ENCODE results near the gene PSMB1.

PSMB1 gene

GRCh38 chr6:170590725-170591124 lies 37.6 kb upstream of the PSMB1 start:
- no peak overlapping the region for H3K4me2 ChIP-seq (ENCODE audit: low read length)
- H3K9me2 ChIP-seq (ENCODE audit: low read depth, low read length), result no peaks in the 10 kb centered on the region
- no peak overlapping the region for H3K27ac ChIP-seq (ENCODE audit: low read depth, low read length, poor library complexity, severe bottlenecking)
- H2AFZ ChIP-seq (ENCODE audit: low read length), result no peak overlapping the region
- 0 out of 2 replicates have a peak, but pooled peaks cover 6% of the 10 kb centered on the region for H3K9me3 ChIP-seq (ENCODE audit: low read length)
- no peak overlapping the region for H3K9ac ChIP-seq (ENCODE audit: low read length)
- H3K36me3 ChIP-seq (ENCODE audit: insufficient read depth, low read length), result no peaks in the 10 kb centered on the region
- H3K79me2 ChIP-seq (ENCODE audit: insufficient read depth, low read length), result no peaks in the 10 kb centered on the region
- H3K4me3 ChIP-seq (ENCODE audit: low read depth, low read length, poor library complexity, severe bottlenecking), result no peak overlapping the region
- H4K20me1 ChIP-seq (ENCODE audit: insufficient read depth, low read length), result no peaks in the 10 kb centered on the region
- H3K4me1 ChIP-seq (ENCODE audit: insufficient read depth, low read length, severe bottlenecking), result peaks cover 1% of the 10 kb centered on the region
- H3K27me3 ChIP-seq (ENCODE audit: insufficient read depth, low read length), result 0 out of 2 replicates have a peak, but pooled peaks cover 2% of the 10 kb centered on the region
- TF ChIP-seq CTCF (IDR thresholded peaks at IDR 0.05; ENCODE audit: low read length), result no peak
- no peak for TF ChIP-seq EZH2 (IDR thresholded peaks at IDR 0.05; ENCODE audit: borderline replicate concordance, low read length)
- H3F3A ChIP-seq (ENCODE audit: insufficient read depth, low read length), result no peaks in the 10 kb centered on the region

GRCh38 chr6:170584954-170585498 lies 31.9 kb upstream of the PSMB1 start:
- TF ChIP-seq EZH2 (IDR thresholded peaks at IDR 0.05; ENCODE audit: borderline replicate concordance, low read length) (no peak), CTCF (IDR thresholded peaks at IDR 0.05; ENCODE audit: low read length) (no peak)

GRCh38 chr6:170584181-170584953 lies 31.3 kb upstream of the PSMB1 start, which contains the start of gene PDCD2:
TSS of gene PDCD2 (minus strand) at chr6:170584637. CDS start at chr6:170584581, 56 bp downstream.
- Histone ChIP-seq H3K9me2 (ENCODE audit: low read depth, low read length) (no peaks in the 10 kb centered on the region), H3K79me2 (ENCODE audit: insufficient read depth, low read length) (peaks cover 9% of the 10 kb centered on the region), H3K27ac (ENCODE audit: low read depth, low read length, poor library complexity, severe bottlenecking) (peak within 1 kb of the TSS; percentile 54), H3K9ac (ENCODE audit: low read length) (peak within 1 kb of the TSS; percentile 95), H3K4me3 (ENCODE audit: low read depth, low read length, poor library complexity, severe bottlenecking) (peak within 1 kb of the TSS; percentile 93), H3F3A (ENCODE audit: insufficient read depth, low read length) (no peaks in the 10 kb centered on the region), H4K20me1 (ENCODE audit: insufficient read depth, low read length) (no peaks in the 10 kb centered on the region), H3K4me2 (ENCODE audit: low read length) (peak within 1 kb of the TSS; percentile 93), H3K9me3 (ENCODE audit: low read length) (no peaks in the 10 kb centered on the region), H3K4me1 (ENCODE audit: insufficient read depth, low read length, severe bottlenecking) (peaks cover 20% of the 10 kb centered on the region), H3K27me3 (ENCODE audit: insufficient read depth, low read length) (no peaks in the 10 kb centered on the region), H2AFZ (ENCODE audit: low read length) (peak within 1 kb of the TSS; percentile 38; the same call in 1 of the 2 replicates), H3K36me3 (ENCODE audit: insufficient read depth, low read length) (peaks cover 38% of the 10 kb centered on the region)
- TF ChIP-seq CTCF (IDR thresholded peaks at IDR 0.05; ENCODE audit: low read length) (no peak), EZH2 (IDR thresholded peaks at IDR 0.05; ENCODE audit: borderline replicate concordance, low read length) (no peak)

More at GRCh38 chr6:170584954-170585498, 31.9 kb upstream of the PSMB1 start:
- Histone ChIP-seq H3K4me3 (ENCODE audit: low read depth, low read length, poor library complexity, severe bottlenecking) (peak overlapping the region; percentile 93), H4K20me1 (ENCODE audit: insufficient read depth, low read length) (no peaks in the 10 kb centered on the region), H3F3A (ENCODE audit: insufficient read depth, low read length) (no peaks in the 10 kb centered on the region), H3K79me2 (ENCODE audit: insufficient read depth, low read length) (peaks cover 9% of the 10 kb centered on the region), H3K9ac (ENCODE audit: low read length) (peak overlapping the region; percentile 89), H3K4me1 (ENCODE audit: insufficient read depth, low read length, severe bottlenecking) (peaks cover 20% of the 10 kb centered on the region), H3K27ac (ENCODE audit: low read depth, low read length, poor library complexity, severe bottlenecking) (peak overlapping the region; percentile 54), H2AFZ (ENCODE audit: low read length) (peak overlapping the region; percentile 38; the same call in 1 of the 2 replicates), H3K36me3 (ENCODE audit: insufficient read depth, low read length) (peaks cover 32% of the 10 kb centered on the region), H3K9me3 (ENCODE audit: low read length) (no peaks in the 10 kb centered on the region), H3K9me2 (ENCODE audit: low read depth, low read length) (no peaks in the 10 kb centered on the region), H3K4me2 (ENCODE audit: low read length) (peak overlapping the region; percentile 93), H3K27me3 (ENCODE audit: insufficient read depth, low read length) (no peaks in the 10 kb centered on the region)

Data from OCI-LY1 (cell line).